GM12878 (cell line): Measurements from ENCODE around the gene STXBP2. TPM values are rescaled to one million over a fixed set of nuclear protein-coding genes. Genes with fewer than 3 reads are reported as not detected.

Experiments used
- ATAC-seq: fragments of 200-7000 bp; cut with Tn5 transposase; 3 replicates; pipeline ENCODE4 v1.9.1; 2020; ENCODE audit warnings: mild to moderate bottlenecking, moderate library complexity
- BruUV-seq: library from RNA; stranded (reverse); fragments of 400-500 nt; replicated peaks from 2 replicates; lab custom pipeline; 2021; lab: Mats Ljungman, UMichigan
- CTCF ChIA-PET: fragments of 300-600 bp; sonication (Branson Sonifier 250); formaldehyde crosslinking; extraction: SDS; loops from one replicate; lab custom pipeline; 2021; ENCODE audit warnings: inconsistent platforms; lab: Yijun Ruan, JAX
- POLR2A ChIA-PET: fragments of 350-600 bp; formaldehyde crosslinking; extraction: SDS; loops from one replicate; lab custom pipeline; 2021; ENCODE audit warnings: inconsistent platforms; lab: Charles Lee
- RAD21 ChIA-PET: fragments of 300-600 bp; sonication (Branson Sonifier 250); formaldehyde crosslinking; loops from one replicate; lab custom pipeline; 2023; ENCODE audit warnings: antibody characterized with exemption; ENCODE audit not compliant: unreplicated experiment; lab: Charles Lee
- SMC1A ChIA-PET: fragments of 300-600 bp; sonication (Branson Sonifier 250); formaldehyde crosslinking; loops from one replicate; lab custom pipeline; 2023; ENCODE audit not compliant: unreplicated experiment, uncharacterized antibody; lab: Charles Lee
- DNase-seq: peaks from one replicate; pipeline ENCODE4 v3.0.0-alpha.2; 2011; ENCODE audit warnings: low read depth, low spot score
- FAIRE-seq: peaks from 3 replicates; lab custom pipeline; 2011; peaks lifted over from hg19 to GRCh38; lab: Jason Lieb, UNC
- H2AFZ ChIP-seq: 2 replicates; pipeline ENCODE4 v1.6.0; 2011; ENCODE audit warnings: low read depth, low read length, control low read depth; ENCODE audit not compliant: control insufficient read depth
- H3K27ac ChIP-seq: 2 replicates; pipeline ENCODE4 v1.5.1; 2011; ENCODE audit warnings: control low read depth; ENCODE audit not compliant: control insufficient read depth, insufficient read depth
- H3K27me3 ChIP-seq, 2 experiments: replicated peaks in 1 of 2; 2 replicates each; pipeline versions ENCODE4 v1.6.0 to v1.6.1; 2011; ENCODE audit warnings: low read length in 1 of 2; ENCODE audit not compliant: control insufficient read depth in 2 of 2, insufficient read depth in 2 of 2
- H3K36me3 ChIP-seq, 2 experiments: 2 replicates each; pipeline ENCODE4 v1.5.1; 2011; ENCODE audit warnings: low read length in 1 of 2; ENCODE audit not compliant: control insufficient read depth in 2 of 2, insufficient read depth in 2 of 2
- H3K4me1 ChIP-seq: 2 replicates; pipeline ENCODE4 v1.6.1; 2011; ENCODE audit warnings: mild to moderate bottlenecking, low read length, moderate library complexity, mixed read lengths; ENCODE audit not compliant: control insufficient read depth, insufficient read depth
- H3K4me2 ChIP-seq: 2 replicates; pipeline ENCODE4 v1.6.0; 2011; ENCODE audit warnings: control low read depth; ENCODE audit not compliant: control insufficient read depth, insufficient read depth
- H3K4me3 ChIP-seq: fragments of 200-600 bp; sonication (generic); 2 replicates; pipeline ENCODE4 v1.5.1; 2016
- H3K79me2 ChIP-seq: 2 replicates; pipeline ENCODE4 v1.6.0; 2011; ENCODE audit warnings: low read length; ENCODE audit not compliant: control insufficient read depth, insufficient read depth
- H3K9ac ChIP-seq: 2 replicates; pipeline ENCODE4 v1.8.0; 2011; ENCODE audit warnings: low read length, control low read depth, mixed read lengths; ENCODE audit not compliant: control insufficient read depth, insufficient read depth
- H3K9me3 ChIP-seq: replicated peaks from 3 replicates; pipeline ENCODE4 v1.5.1; 2011; ENCODE audit warnings: mild to moderate bottlenecking, low read length; ENCODE audit not compliant: control insufficient read depth, insufficient read depth
- H4K20me1 ChIP-seq: 2 replicates; pipeline ENCODE4 v1.6.0; 2011; ENCODE audit not compliant: control insufficient read depth, insufficient read depth
- ATF7 ChIP-seq: fragments of 450-650 bp; IDR thresholded peaks from 2 replicates; pipeline ENCODE4 v1.6.1; 2016; ENCODE audit warnings: low read depth, mild to moderate bottlenecking
- BCL11A ChIP-seq: IDR thresholded peaks from 2 replicates; pipeline ENCODE4 v1.6.1; 2011; ENCODE audit warnings: low read depth, low read length
- BMI1 ChIP-seq: fragments of 450-650 bp; IDR thresholded peaks from 2 replicates; pipeline ENCODE4 v1.6.1; 2016; ENCODE audit warnings: mild to moderate bottlenecking, moderate library complexity, borderline replicate concordance
- CHD2 ChIP-seq: IDR thresholded peaks from 2 replicates; pipeline ENCODE4 v1.6.1; 2011; ENCODE audit warnings: low read depth, low read length, improper control_type of control experiment, borderline replicate concordance
- EZH2 ChIP-seq: IDR thresholded peaks from 2 replicates; pipeline ENCODE4 v1.6.1; 2012; ENCODE audit warnings: low read depth, mild to moderate bottlenecking, control low read depth, inconsistent platforms, low read length, borderline replicate concordance; ENCODE audit not compliant: control insufficient read depth
- FOXM1 ChIP-seq: IDR thresholded peaks from 2 replicates; pipeline ENCODE4 v1.6.1; 2012; ENCODE audit warnings: low read depth, mild to moderate bottlenecking, inconsistent platforms, low read length, moderate library complexity
- MEF2A ChIP-seq: IDR thresholded peaks from 2 replicates; pipeline ENCODE4 v1.6.1; 2011; ENCODE audit warnings: low read depth, mild to moderate bottlenecking, low read length, moderate library complexity; ENCODE audit not compliant: insufficient read depth
- MTA3 ChIP-seq: IDR thresholded peaks from 2 replicates; pipeline ENCODE4 v1.6.1; 2012; ENCODE audit warnings: low read length, inconsistent platforms, borderline replicate concordance
- NR2F1 ChIP-seq: fragments of 450-650 bp; conservative IDR thresholded peaks from 2 replicates; pipeline ENCODE4 v1.6.1; 2017; ENCODE audit warnings: mild to moderate bottlenecking
- PAX8 ChIP-seq: fragments of 450-650 bp; IDR thresholded peaks from 2 replicates; pipeline ENCODE4 v1.6.1; 2017; ENCODE audit warnings: mild to moderate bottlenecking, moderate library complexity
- RAD51 ChIP-seq: fragments of 450-650 bp; IDR thresholded peaks from 2 replicates; pipeline ENCODE4 v1.6.1; 2016; ENCODE audit warnings: moderate library complexity, mild to moderate bottlenecking, inconsistent platforms
- RELA ChIP-seq: fragments of 450-650 bp; IDR thresholded peaks from 2 replicates; pipeline ENCODE4 v1.8.0; 2014; ENCODE audit warnings: borderline replicate concordance; ENCODE audit not compliant: partially characterized antibody
- SMAD1 ChIP-seq: fragments of 450-650 bp; IDR thresholded peaks from 2 replicates; pipeline ENCODE4 v1.6.1; 2018; ENCODE audit warnings: mild to moderate bottlenecking, low read depth; ENCODE audit not compliant: partially characterized antibody
- SRF ChIP-seq, 2 experiments: IDR thresholded peaks; 2 replicates each; pipeline ENCODE4 v1.6.1; 2011; ENCODE audit warnings: low read depth in 2 of 2, low read length in 2 of 2, mild to moderate bottlenecking in 1 of 2, moderate library complexity in 1 of 2
- TCF3 ChIP-seq: IDR thresholded peaks from 2 replicates; pipeline ENCODE4 v1.6.1; 2012; ENCODE audit warnings: low read depth, mild to moderate bottlenecking, low read length, borderline replicate concordance; ENCODE audit not compliant: insufficient read depth
- YY1 ChIP-seq: IDR thresholded peaks from 2 replicates; pipeline ENCODE4 v1.6.1; 2011; ENCODE audit warnings: low read depth, mild to moderate bottlenecking, low read length
- ZNF217 ChIP-seq: fragments of 450-650 bp; IDR thresholded peaks from 2 replicates; pipeline ENCODE4 v1.6.1; 2017; ENCODE audit warnings: antibody characterized with exemption, mild to moderate bottlenecking
- ZNF24 ChIP-seq: fragments of 450-650 bp; IDR thresholded peaks from 2 replicates; pipeline ENCODE4 v1.6.1; 2017; ENCODE audit warnings: antibody characterized with exemption, mild to moderate bottlenecking
- ZSCAN29 ChIP-seq: fragments of 450-650 bp; IDR thresholded peaks from 2 replicates; pipeline ENCODE4 v1.6.1; 2017; ENCODE audit warnings: mild to moderate bottlenecking, moderate library complexity
- WGBS: methylation state at CpG from one replicate; pipeline ENCODE4 v1.1.6; 2016; ENCODE audit warnings: low lambda C conversion rate; ENCODE audit not compliant: insufficient replicate concordance, insufficient coverage; ENCODE audit errors: missing lambda C conversion rate; 5-methylcytosine and 5-hydroxymethylcytosine counted together
- in situ Hi-C: fragments of 300-500 bp; cut with MboI; formaldehyde crosslinking; loops from 9 replicates; pipeline ENCODE4 v1.14.3; 2018; ENCODE audit warnings: mixed read lengths
- intact Hi-C: fragments of 100-400 bp; cut with micrococcal nuclease; formaldehyde crosslinking; loops from one replicate; pipeline ENCODE4 v1.14.2; 2022; ENCODE audit not compliant: unreplicated experiment
- polyA plus RNA-seq, 11 experiments: library from polyadenylated mRNA; depleted of rRNA in 4 of 11; unstranded in 6 of 11; stranded (reverse) in 5 of 11; fragments of >200 nt; fragmentation: Nextera tagmentation in 4 of 11; fragmentation: Illumina TruSeq in 1 of 11; extraction: Ambion mirVana in 4 of 11; extraction: Trizol in 1 of 11; gene quantifications; 1 replicate in 1 of 11; 2 replicates in 10 of 11; pipeline versions ENCODE4 v1.2.1 to v1.2.3, GENCODE V29; 2011 to 2016; ENCODE audit warnings: inconsistent platforms in 2 of 11, missing spikeins in 2 of 11, low read depth in 1 of 11
- total RNA-seq, 4 experiments: library from RNA; depleted of rRNA in 3 of 4; stranded (reverse); fragments of >200 nt in 3 of 4; fragmentation: Illumina TruSeq in 1 of 4; extraction: Trizol in 1 of 4; gene quantifications; 2 replicates each; pipeline versions ENCODE4 v1.2.1 to v1.2.3, GENCODE V29; 2013 to 2021
- TF ChIP-seq, protein P1 (sequence below): IDR thresholded peaks from 2 replicates; pipeline ENCODE4 v1.6.1; 2012; ENCODE audit warnings: low read length, inconsistent platforms
- TF ChIP-seq, protein P2 (sequence below): fragments of 450-650 bp; IDR thresholded peaks from 2 replicates; pipeline ENCODE4 v1.6.1; 2018; ENCODE audit warnings: mild to moderate bottlenecking, low read depth, moderate library complexity; ENCODE audit not compliant: partially characterized antibody

The STXBP2 gene
- total and polyA plus RNA-seq, 10 of the 15 experiments (the other 5 are each of a cell fraction or from before 2014, with no cell fraction given), result 2.6 to 111 (median 61.4) TPM

DNA sequence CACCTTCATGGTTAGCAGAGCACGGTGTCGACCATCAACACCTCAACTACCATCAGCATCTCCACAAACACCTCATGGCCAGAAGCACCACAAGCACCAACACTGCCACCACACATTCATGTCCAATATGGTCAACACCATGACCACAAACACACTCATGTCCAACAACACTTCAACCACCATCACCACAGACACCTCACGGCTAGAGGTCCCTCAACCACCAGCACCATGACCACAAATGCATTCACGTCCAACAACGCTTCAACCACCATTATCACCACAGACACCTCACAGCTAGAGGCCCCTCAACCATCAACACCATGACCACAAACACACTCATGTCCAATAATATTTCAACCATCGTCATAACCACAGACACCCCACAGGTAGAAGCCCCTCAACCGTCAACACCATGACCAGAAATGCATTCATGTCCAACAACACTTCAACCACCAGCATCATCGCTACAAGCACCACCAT, 53.9 kb downstream of the STXBP2 start:
- H3K27ac ChIP-seq, result no peak overlapping the region
- peaks cover 2% of the 10 kb centered on the region; the same call in 1 of the 2 replicates for H4K20me1 ChIP-seq
- H3K27me3 ChIP-seq, result no peaks in the 10 kb centered on the region
- RAD21 ChIA-PET, result interaction anchor here (0.9 to 1.4 kb wide), 3 partner anchors 8 to 109 kb away, joined by 3 to 4 read pairs (median 3); partner anchors contain the start of gene FCER2
- SMC1A ChIA-PET, result interaction anchor here (0.5 to 1.9 kb wide), 4 partner anchors 8 to 109 kb away, joined by 3 to 8 read pairs (median 4); no protein-coding TSS in a partner anchor
- H3K79me2 ChIP-seq, result peaks cover 50% of the 10 kb centered on the region
- peaks cover 31% of the 10 kb centered on the region for H3K4me1 ChIP-seq
- peak; percentile 8 for ATAC-seq
- no peak overlapping the region for H3K9ac ChIP-seq
- H3K4me3 ChIP-seq, result peak overlapping the region; percentile 1; the same call in 1 of the 2 replicates
- POLR2A ChIA-PET, result no interaction called here
- BruUV-seq, result no TSS peak
- H2AFZ ChIP-seq, result no peak overlapping the region
- FAIRE-seq, result no peak
- WGBS, result 44% methylated on average over 8 of the region's 8 CpGs
- intact Hi-C loops, result loop anchor here (5.0 kb wide), 1 partner anchor 61 kb away; no protein-coding TSS in a partner anchor
- H3K4me2 ChIP-seq, result peak overlapping the region; percentile 45; the same call in 1 of the 2 replicates
- DNase-seq, result peak; percentile 68
- peaks cover 5% of the 10 kb centered on the region; the same call in 1 of the 3 replicates for H3K9me3 ChIP-seq
- peaks cover 16 to 29% of the 10 kb centered on the region in 2 experiments; a peak in 3 of 4 replicates for H3K36me3 ChIP-seq
- CTCF ChIA-PET, result interaction anchor here (1.0 kb wide), 1 partner anchor 9 kb away, joined by 3 read pairs; no protein-coding TSS in a partner anchor
- in situ Hi-C loops, result no loop called here
- TF ChIP-seq, protein P1, sequence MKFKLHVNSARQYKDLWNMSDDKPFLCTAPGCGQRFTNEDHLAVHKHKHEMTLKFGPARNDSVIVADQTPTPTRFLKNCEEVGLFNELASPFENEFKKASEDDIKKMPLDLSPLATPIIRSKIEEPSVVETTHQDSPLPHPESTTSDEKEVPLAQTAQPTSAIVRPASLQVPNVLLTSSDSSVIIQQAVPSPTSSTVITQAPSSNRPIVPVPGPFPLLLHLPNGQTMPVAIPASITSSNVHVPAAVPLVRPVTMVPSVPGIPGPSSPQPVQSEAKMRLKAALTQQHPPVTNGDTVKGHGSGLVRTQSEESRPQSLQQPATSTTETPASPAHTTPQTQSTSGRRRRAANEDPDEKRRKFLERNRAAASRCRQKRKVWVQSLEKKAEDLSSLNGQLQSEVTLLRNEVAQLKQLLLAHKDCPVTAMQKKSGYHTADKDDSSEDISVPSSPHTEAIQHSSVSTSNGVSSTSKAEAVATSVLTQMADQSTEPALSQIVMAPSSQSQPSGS, result peak; percentile 52; the same call in 1 of the 2 replicates
- TF ChIP-seq BCL11A (peak; percentile 80), TCF3 (no peak), ZSCAN29 (peak; percentile 74), EZH2 (0 out of 2 replicates have a peak, but pooled peaks have one; percentile 85), MEF2A (0 out of 2 replicates have a peak, but pooled peaks have one; percentile 9), SMAD1 (peak; percentile 82), PAX8 (no peak), NR2F1 (peak; percentile 93), FOXM1 (peak; percentile 50; the same call in 1 of the 2 replicates), RELA (peak; percentile 6), ZNF217 (no peak), BMI1 (peak; percentile 83), MTA3 (peak; percentile 84; the same call in 1 of the 2 replicates), CHD2 (no peak), YY1 (peak; percentile 14; the same call in 1 of the 2 replicates), ZNF24 (no peak), ATF7 (peak; percentile 84; the same call in 1 of the 2 replicates), SRF (IDR thresholded peaks at IDR 0.05; ENCODE audit: low read depth in 2 of 2, low read length in 2 of 2) (no peak), RAD51 (0 out of 2 replicates have a peak, but pooled peaks have one; percentile 40)
- TF ChIP-seq, protein P2, sequence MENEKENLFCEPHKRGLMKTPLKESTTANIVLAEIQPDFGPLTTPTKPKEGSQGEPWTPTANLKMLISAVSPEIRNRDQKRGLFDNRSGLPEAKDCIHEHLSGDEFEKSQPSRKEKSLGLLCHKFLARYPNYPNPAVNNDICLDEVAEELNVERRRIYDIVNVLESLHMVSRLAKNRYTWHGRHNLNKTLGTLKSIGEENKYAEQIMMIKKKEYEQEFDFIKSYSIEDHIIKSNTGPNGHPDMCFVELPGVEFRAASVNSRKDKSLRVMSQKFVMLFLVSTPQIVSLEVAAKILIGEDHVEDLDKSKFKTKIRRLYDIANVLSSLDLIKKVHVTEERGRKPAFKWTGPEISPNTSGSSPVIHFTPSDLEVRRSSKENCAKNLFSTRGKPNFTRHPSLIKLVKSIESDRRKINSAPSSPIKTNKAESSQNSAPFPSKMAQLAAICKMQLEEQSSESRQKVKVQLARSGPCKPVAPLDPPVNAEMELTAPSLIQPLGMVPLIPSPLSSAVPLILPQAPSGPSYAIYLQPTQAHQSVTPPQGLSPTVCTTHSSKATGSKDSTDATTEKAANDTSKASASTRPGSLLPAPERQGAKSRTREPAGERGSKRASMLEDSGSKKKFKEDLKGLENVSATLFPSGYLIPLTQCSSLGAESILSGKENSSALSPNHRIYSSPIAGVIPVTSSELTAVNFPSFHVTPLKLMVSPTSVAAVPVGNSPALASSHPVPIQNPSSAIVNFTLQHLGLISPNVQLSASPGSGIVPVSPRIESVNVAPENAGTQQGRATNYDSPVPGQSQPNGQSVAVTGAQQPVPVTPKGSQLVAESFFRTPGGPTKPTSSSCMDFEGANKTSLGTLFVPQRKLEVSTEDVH, result no peak
